GM12891 (cell line): Measurements from ENCODE around the gene GPR107.
A peak's percentile ranks its signal among the peaks of the same experiment; 100 is the strongest.

Experiments used
- DNase-seq: peaks from one replicate; pipeline ENCODE4 v3.0.0; 2011; ENCODE audit warnings: low spot score; ENCODE audit not compliant: insufficient read length
- FAIRE-seq: peaks from 2 replicates; lab custom pipeline; 2011; peaks lifted over from hg19 to GRCh38; lab: Jason Lieb, UNC
- PAX5 ChIP-seq: IDR thresholded peaks from 2 replicates; pipeline ENCODE4 v1.6.1; 2011; ENCODE audit warnings: low read length, moderate library complexity, mild to moderate bottlenecking; ENCODE audit not compliant: insufficient read depth, severe bottlenecking
- POLR2A ChIP-seq: IDR thresholded peaks from 2 replicates; pipeline ENCODE4 v1.6.1; 2011; ENCODE audit warnings: low read depth, low read length, control low read depth
- POLR2AphosphoS5 ChIP-seq: IDR thresholded peaks from 2 replicates; pipeline ENCODE4 v1.6.1; 2011; ENCODE audit warnings: low read depth, low read length, control low read depth
- POU2F2 ChIP-seq: IDR thresholded peaks from 2 replicates; pipeline ENCODE4 v1.6.1; 2011; ENCODE audit warnings: low read depth, mild to moderate bottlenecking, control low read depth, low read length, moderate library complexity
- SPI1 ChIP-seq: IDR thresholded peaks from 2 replicates; pipeline ENCODE4 v1.6.1; 2011; ENCODE audit warnings: low read depth, low read length, control low read depth
- TAF1 ChIP-seq: IDR thresholded peaks from 2 replicates; pipeline ENCODE4 v1.6.1; 2011; ENCODE audit warnings: low read depth, low read length, control low read depth

The GPR107 gene

DNA sequence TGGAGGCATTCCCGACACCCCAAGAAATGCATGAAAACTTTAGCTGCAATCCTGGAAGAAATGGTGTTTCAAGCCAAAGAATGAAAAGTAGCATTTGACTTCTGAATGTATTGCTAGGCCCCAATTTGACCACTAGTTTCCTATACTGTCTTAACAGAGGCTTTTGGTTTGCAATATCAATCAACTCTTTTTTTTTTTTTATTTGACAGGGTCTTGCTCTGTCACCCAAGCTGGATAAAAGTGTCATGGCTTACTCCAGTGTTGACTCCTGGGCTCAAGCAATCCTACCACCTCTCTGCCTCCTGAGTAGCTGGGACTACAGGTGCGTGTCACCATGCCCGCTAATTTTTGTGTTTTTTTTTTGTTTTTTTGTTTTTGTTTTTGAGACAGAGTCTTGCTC lies 3.2 kb upstream of the GPR107 start:
- no peak for FAIRE-seq
- TF ChIP-seq POLR2AphosphoS5 (no peak), POU2F2 (no peak), TAF1 (no peak), PAX5 (no peak), POLR2A (no peak), SPI1 (no peak)
- no peak for DNase-seq

DNA sequence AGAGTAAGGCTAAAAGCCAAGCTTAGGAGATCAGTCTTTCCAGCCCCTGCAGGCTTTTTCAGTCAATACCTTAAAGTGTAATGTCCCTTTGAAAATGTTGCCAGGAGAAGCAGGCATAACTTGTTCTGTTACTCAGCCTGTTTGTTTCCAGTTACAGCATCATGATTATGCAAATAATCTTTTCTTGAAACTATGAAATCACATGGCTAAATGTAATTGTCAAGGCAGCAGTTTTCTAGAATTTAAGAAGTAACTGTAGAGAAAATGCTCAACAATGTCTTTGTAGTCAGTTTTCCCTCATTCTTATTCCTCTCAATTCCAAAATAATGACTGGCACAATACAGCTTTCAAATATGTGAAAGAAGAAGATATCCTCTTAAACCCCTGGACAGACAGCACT lies 1.9 kb upstream of the GPR107 start:
- TF ChIP-seq POU2F2: 0 out of 2 replicates have a peak, but pooled peaks have one; percentile 20
- no peak for TF ChIP-seq POLR2A
- no peak for FAIRE-seq
- no peak for DNase-seq

DNA sequence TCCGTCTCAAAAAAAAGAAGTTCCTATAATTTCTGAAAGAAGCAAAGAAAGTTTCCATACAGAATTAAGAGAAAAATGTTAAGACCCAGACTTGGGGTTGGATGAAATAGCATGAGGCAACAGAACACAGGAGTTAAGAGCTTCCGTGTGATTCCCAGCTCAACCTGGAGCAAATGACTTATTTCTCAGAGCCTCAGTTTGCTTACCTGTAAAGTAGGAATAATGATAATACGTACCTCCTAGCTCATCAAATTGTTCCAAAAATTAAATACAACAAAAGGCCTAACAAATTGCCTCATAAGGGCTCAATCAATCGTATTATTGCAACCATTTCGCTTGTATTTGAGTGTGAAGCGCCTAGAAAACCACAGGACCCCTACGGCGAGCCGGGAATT lies 600 bp upstream of the GPR107 start:
- DNase-seq (no peak), FAIRE-seq (no peak)
- no peak for TF ChIP-seq SPI1
- no peak for TF ChIP-seq POLR2AphosphoS5
- no peak for TF ChIP-seq TAF1

DNA sequence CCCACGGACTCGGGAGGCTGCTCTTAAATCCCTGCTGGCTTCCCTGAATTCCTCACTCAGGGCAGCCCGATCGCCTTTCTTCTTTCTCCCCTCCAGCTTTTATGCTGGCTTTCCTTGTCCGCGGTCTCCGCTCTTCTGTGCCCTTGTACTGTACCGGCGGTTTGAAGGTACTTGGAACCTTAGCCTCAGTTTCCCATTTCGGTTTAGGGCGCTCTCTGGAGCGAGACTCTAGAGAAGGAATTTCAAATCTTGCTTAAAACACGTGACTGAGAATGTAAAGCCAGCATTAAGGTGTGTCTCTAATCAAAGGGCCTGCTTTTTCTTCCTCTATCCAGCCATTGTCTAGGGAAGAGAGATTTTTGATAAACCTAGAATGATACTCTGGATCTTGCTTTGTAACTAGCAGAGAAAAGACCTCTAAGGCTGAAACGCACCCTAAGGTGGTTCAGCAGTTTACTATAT lies 650 bp downstream of the GPR107 start:
- FAIRE-seq (no peak), DNase-seq (no peak)
- TF ChIP-seq POU2F2 (no peak), POLR2A (no peak), POLR2AphosphoS5 (no peak), TAF1 (no peak), PAX5 (no peak), SPI1 (no peak)

DNA sequence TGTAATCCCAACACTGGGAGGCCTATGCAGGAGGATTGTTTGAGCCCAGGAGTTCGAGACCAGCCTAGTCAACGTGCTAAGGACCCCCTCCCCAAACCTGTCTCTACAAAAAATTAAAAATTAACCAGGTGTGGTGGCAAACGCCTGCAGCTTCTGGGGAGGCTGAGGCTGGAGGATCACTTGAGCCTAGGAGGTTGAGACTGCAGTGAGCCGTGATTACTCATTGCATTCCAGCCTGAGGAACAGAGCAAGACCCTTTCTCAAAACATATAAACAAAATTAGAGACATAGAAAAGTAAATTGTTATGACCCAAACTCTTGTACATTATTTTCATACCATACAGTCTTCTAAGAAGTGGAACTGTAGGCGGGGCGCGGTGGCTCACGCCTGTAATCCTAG lies 1.1 kb downstream of the GPR107 start:
- no peak for FAIRE-seq
- TF ChIP-seq POLR2AphosphoS5: no peak
- TF ChIP-seq SPI1: no peak
- no peak for TF ChIP-seq TAF1
- TF ChIP-seq POLR2A: no peak
- no peak for TF ChIP-seq POU2F2
- TF ChIP-seq PAX5: no peak

DNA sequence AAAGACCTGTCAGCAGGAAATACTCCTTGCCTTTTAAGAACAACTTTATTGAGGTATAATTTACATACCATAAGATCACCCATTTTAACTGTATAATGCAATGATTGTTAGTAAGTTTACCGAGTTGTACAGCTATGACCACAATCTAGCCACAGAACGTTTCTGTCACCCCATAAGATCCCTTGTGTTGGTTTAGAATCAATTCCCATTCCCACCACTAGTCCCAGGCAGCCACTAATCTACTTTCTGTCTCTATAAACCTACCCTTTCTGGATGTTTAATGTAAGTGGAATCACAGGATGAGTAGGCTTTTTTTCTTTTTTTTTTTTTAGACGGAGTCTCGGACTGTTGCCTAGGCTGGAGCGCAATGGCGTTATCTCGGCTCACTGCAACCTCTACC lies 4.4 kb downstream of the GPR107 start:
- FAIRE-seq (no peak), DNase-seq (no peak)
- TF ChIP-seq POLR2AphosphoS5 (no peak), POU2F2 (no peak), TAF1 (no peak), PAX5 (no peak), SPI1 (no peak), POLR2A (no peak)

More for the DNA sequence above, 1.1 kb downstream of the GPR107 start:
- DNase-seq: no peak

DNA sequence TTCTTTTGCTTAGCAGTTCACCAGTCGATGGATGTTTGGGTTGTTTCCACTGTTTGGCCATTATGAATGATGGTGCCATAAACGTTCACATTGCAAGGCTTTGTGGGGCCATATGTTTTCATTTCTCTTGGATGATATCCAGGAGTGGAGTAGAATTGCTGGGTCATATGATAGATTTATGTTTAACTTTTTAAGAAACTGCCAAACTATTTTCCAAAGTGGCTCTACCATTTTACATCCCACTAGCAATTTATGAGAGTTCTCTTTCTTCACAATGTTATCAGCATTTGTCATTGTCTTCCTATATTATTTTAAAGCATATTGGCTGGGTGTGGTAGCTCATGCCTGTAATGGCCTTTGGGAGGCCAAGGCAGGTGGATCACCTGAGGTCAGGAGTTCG lies 5.2 kb downstream of the GPR107 start:
- DNase-seq (no peak), FAIRE-seq (no peak)
- TF ChIP-seq POU2F2 (no peak), TAF1 (no peak), POLR2A (no peak), POLR2AphosphoS5 (no peak), SPI1 (no peak), PAX5 (no peak)

DNA sequence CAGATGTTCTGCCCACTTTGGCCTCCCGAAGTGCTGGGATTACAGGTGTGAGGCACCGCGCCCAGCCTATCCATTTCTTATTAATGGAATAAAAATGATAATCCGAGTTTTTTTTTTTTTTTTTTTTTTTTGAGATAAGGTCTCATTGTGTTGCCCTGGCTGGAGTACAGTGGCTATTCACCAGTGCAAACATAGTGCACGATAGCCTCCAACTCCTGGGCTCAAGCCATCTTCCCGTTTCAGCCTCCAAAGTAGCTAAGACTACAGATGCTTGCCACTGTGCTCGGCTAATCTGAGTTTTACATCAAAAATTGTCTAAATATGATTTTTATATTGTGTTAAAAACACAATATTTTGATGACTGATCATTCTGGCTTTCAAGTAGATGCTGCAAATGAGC lies 6.6 kb downstream of the GPR107 start:
- no peak for TF ChIP-seq TAF1
- no peak for TF ChIP-seq SPI1
- no peak for TF ChIP-seq POLR2A
- no peak for TF ChIP-seq PAX5
- no peak for TF ChIP-seq POLR2AphosphoS5
- TF ChIP-seq POU2F2: no peak
- DNase-seq: no peak
- FAIRE-seq: no peak

DNA sequence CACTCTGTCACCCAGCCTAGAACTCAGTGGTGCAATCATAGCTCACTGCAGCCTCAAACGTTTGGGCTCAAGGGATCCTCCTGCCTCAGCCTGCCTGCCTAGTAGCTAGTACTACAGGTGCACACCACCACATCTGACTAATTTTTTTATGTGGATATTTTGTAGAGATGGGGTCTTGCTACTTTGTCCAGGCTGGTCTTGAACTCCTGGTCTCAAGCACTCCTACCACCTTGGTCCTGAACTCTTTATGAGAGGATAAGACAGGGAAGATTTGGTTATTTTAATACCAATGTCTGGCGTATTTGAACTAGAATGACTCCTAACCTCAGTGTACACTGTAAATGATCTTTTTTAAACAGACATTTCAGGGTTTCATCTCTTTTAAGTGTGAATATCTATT lies 9.0 kb downstream of the GPR107 start:
- TF ChIP-seq PAX5 (no peak), POU2F2 (no peak), POLR2AphosphoS5 (no peak), POLR2A (no peak), TAF1 (no peak), SPI1 (no peak)
- no peak for FAIRE-seq

DNA sequence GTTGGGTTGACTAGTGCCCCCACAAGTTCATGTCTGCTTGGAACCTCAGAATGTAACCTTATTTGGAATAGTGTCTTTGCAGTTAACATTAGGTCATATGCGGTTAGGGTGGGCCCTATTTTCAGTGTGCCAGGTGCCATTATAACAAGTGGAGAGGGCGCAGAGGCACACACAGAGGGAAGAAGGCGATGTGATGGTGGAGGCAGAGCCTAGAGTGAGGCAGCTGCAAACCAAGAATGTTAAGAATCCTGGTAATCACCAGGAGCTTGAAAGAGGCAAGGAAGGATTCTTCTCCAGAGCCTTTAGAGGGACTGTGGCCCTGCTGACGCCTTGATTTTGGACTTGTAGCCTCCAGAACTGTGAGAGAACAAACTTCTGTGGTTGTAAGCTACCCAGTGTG lies 10.9 kb downstream of the GPR107 start:
- no peak for DNase-seq
- no peak for FAIRE-seq
- TF ChIP-seq POLR2AphosphoS5 (no peak), SPI1 (no peak), TAF1 (no peak), POU2F2 (no peak), PAX5 (no peak), POLR2A (no peak)

More for the DNA sequence above, 9.0 kb downstream of the GPR107 start:
- DNase-seq: no peak

DNA sequence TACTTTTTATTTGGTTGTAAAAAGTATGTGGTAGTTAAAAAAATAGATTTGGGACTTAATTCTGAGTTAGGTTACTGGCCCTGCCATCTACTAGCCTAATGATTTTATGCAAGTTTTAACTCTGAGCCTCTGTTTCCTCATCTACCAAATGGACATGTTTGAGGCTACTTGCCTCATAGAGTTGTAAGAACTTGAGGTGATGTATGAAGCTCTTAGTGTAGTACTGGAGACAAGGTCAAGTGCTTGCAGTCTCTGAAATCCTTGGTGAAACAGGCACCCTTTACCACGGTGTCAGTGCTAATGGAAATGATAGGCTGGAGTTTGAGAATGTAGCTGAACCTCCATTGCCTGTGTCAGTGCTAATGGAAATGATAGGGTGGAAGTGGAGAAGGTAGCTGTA lies 15.3 kb downstream of the GPR107 start:
- no peak for TF ChIP-seq SPI1
- TF ChIP-seq POLR2AphosphoS5: no peak
- no peak for TF ChIP-seq POLR2A
- TF ChIP-seq POU2F2: no peak
- TF ChIP-seq TAF1: no peak
- no peak for FAIRE-seq
- no peak for DNase-seq
